Measurements from ENCODE around the gene MRRF. TPM values are rescaled to one million over a fixed set of nuclear protein-coding genes. Genes with fewer than 3 reads are reported as not detected.

The MRRF gene
- polyA plus RNA-seq, 1 donor (not counting 4 experiments of a cell fraction or from before 2014, with no cell fraction given): 82.6 TPM

GRCh38 chr9:122340161-122340560 is 75.5 kb downstream of the MRRF start:
- H2AFZ ChIP-seq (ENCODE audit: control insufficient read depth, low read length): no peak overlapping the region
- peaks cover 16% of the 10 kb centered on the region for H3K27me3 ChIP-seq (ENCODE audit: control insufficient read depth, extremely low read depth, insufficient read depth, low read length)
- no peaks in the 10 kb centered on the region for H3K9me1 ChIP-seq (ENCODE audit: control insufficient read depth, extremely low read depth, insufficient read depth, low read length)
- no peak for TF ChIP-seq EZH2 (IDR thresholded peaks at IDR 0.05; ENCODE audit: low read length)
- TF ChIP-seq CTCF (optimal IDR thresholded peaks at IDR 0.05 in 1 of 3, IDR thresholded peaks at IDR 0.05 in 1 of 3, conservative IDR thresholded peaks at IDR 0.05 in 1 of 3; ENCODE audit: extremely low read depth in 1 of 3, insufficient read depth in 2 of 3, low read length in 3 of 3): no peak
- H3K36me3 ChIP-seq (ENCODE audit: control insufficient read depth in 2 of 2, extremely low read depth in 1 of 2, insufficient read depth in 2 of 2, low read length in 2 of 2): no peaks in the 10 kb centered on the region
- dilution Hi-C loops (cut with MboI; ENCODE audit: extremely low pct_ligation_motif_present, low sequenced_read_pairs): no loop called here
- H3K4me3 ChIP-seq (ENCODE audit: control insufficient read depth in 2 of 3, extremely low read depth in 1 of 3, insufficient read depth in 2 of 3, low read depth in 1 of 3, low read length in 3 of 3): no peak overlapping the region
- no peaks in the 10 kb centered on the region for H4K20me1 ChIP-seq (ENCODE audit: control insufficient read depth, extremely low read depth, insufficient read depth, low read length)
- H3K27ac ChIP-seq (ENCODE audit: control insufficient read depth, insufficient read depth, low read length): no peak overlapping the region
- H3K79me2 ChIP-seq (ENCODE audit: control insufficient read depth, insufficient read depth, low read length): no peaks in the 10 kb centered on the region
- no peaks in the 10 kb centered on the region for H3K9me3 ChIP-seq (ENCODE audit: control insufficient read depth, low read depth, low read length)
- no peak overlapping the region for H3K4me2 ChIP-seq (ENCODE audit: control insufficient read depth, extremely low read depth, insufficient read depth, low read depth, low read length)
- DNase-seq (ENCODE audit: low read depth, low spot score) (no peak), FAIRE-seq (no peak)
- H3K4me1 ChIP-seq (ENCODE audit: control insufficient read depth, extremely low read depth, insufficient read depth, low read length): no peaks in the 10 kb centered on the region
- H3K9ac ChIP-seq (ENCODE audit: control insufficient read depth, extremely low read depth, insufficient read depth, low read length): no peak overlapping the region

GRCh38 chr9:122342323-122343050 is 77.8 kb downstream of the MRRF start:
- H3K4me3 ChIP-seq (ENCODE audit: control insufficient read depth in 2 of 3, extremely low read depth in 1 of 3, insufficient read depth in 2 of 3, low read depth in 1 of 3, low read length in 3 of 3): no peak overlapping the region
- H4K20me1 ChIP-seq (ENCODE audit: control insufficient read depth, extremely low read depth, insufficient read depth, low read length): no peaks in the 10 kb centered on the region
- no peaks in the 10 kb centered on the region for H3K36me3 ChIP-seq (ENCODE audit: control insufficient read depth in 2 of 2, extremely low read depth in 1 of 2, insufficient read depth in 2 of 2, low read length in 2 of 2)
- no peaks in the 10 kb centered on the region for H3K79me2 ChIP-seq (ENCODE audit: control insufficient read depth, insufficient read depth, low read length)
- H3K9me1 ChIP-seq (ENCODE audit: control insufficient read depth, extremely low read depth, insufficient read depth, low read length): no peaks in the 10 kb centered on the region
- H3K4me2 ChIP-seq (ENCODE audit: control insufficient read depth, extremely low read depth, insufficient read depth, low read depth, low read length): no peak overlapping the region
- peaks cover 21% of the 10 kb centered on the region for H3K27me3 ChIP-seq (ENCODE audit: control insufficient read depth, extremely low read depth, insufficient read depth, low read length)
- no peak for FAIRE-seq
- H3K27ac ChIP-seq (ENCODE audit: control insufficient read depth, insufficient read depth, low read length): no peak overlapping the region
- TF ChIP-seq EZH2 (IDR thresholded peaks at IDR 0.05; ENCODE audit: low read length) (no peak), CTCF (optimal IDR thresholded peaks at IDR 0.05 in 1 of 3, IDR thresholded peaks at IDR 0.05 in 1 of 3, conservative IDR thresholded peaks at IDR 0.05 in 1 of 3; ENCODE audit: extremely low read depth in 1 of 3, insufficient read depth in 2 of 3, low read length in 3 of 3) (no peak)
- DNase-seq (ENCODE audit: low read depth, low spot score): no peak
- dilution Hi-C loops (cut with MboI; ENCODE audit: extremely low pct_ligation_motif_present, low sequenced_read_pairs): no loop called here
- H3K9ac ChIP-seq (ENCODE audit: control insufficient read depth, extremely low read depth, insufficient read depth, low read length): no peak overlapping the region
- H3K4me1 ChIP-seq (ENCODE audit: control insufficient read depth, extremely low read depth, insufficient read depth, low read length): peaks cover 4% of the 10 kb centered on the region
- no peak overlapping the region for H2AFZ ChIP-seq (ENCODE audit: control insufficient read depth, low read length)
- no peaks in the 10 kb centered on the region for H3K9me3 ChIP-seq (ENCODE audit: control insufficient read depth, low read depth, low read length)

All from keratinocyte (primary cell).